RWPE2 (cell line): ENCODE results near the gene SCYL2.

Source experiments
- ATAC-seq: fragments of 200-7000 bp; cut with Tn5 transposase; 3 replicates; pipeline ENCODE4 v1.9.1; 2021; ENCODE audit warnings: low read depth
- DNase-seq: peaks from one replicate; pipeline ENCODE4 v3.0.0-alpha.2; 2020; ENCODE audit warnings: low spot score
- H3K27ac ChIP-seq: fragments of 450-650 bp; 2 replicates; pipeline ENCODE4 v1.5.1; 2017; ENCODE audit warnings: mild to moderate bottlenecking; ENCODE audit not compliant: poor library complexity, severe bottlenecking
- H3K27me3 ChIP-seq: fragments of 250-450 bp; sonication (Bioruptor Pico); 2 replicates; pipeline ENCODE4 v1.5.1; 2021; ENCODE audit warnings: mild to moderate bottlenecking, moderate library complexity; ENCODE audit not compliant: insufficient read depth, poor library complexity, severe bottlenecking
- H3K36me3 ChIP-seq: fragments of 250-450 bp; sonication (Bioruptor Pico); 2 replicates; pipeline ENCODE4 v1.5.1; 2020; ENCODE audit warnings: low read depth, mild to moderate bottlenecking, moderate library complexity
- H3K4me1 ChIP-seq: fragments of 250-450 bp; sonication (Bioruptor Pico); 2 replicates; pipeline ENCODE4 v1.5.1; 2021; ENCODE audit warnings: mild to moderate bottlenecking, moderate library complexity; ENCODE audit not compliant: insufficient read depth, poor library complexity, severe bottlenecking
- H3K4me3 ChIP-seq: fragments of 250-450 bp; sonication (Bioruptor Pico); 2 replicates; pipeline ENCODE4 v1.5.1; 2021; ENCODE audit warnings: mild to moderate bottlenecking, moderate library complexity; ENCODE audit not compliant: severe bottlenecking
- H3K9me3 ChIP-seq: fragments of 250-450 bp; sonication (Bioruptor Pico); 2 replicates; pipeline ENCODE4 v1.5.1; 2021; ENCODE audit warnings: mild to moderate bottlenecking, moderate library complexity; ENCODE audit not compliant: severe bottlenecking
- CTCF ChIP-seq: fragments of 450-650 bp; IDR thresholded peaks from one replicate; pipeline ENCODE4 v1.5.1; 2017; ENCODE audit warnings: mild to moderate bottlenecking, moderate library complexity; ENCODE audit not compliant: poor library complexity, severe bottlenecking

Gene SCYL2

GRCh38 chr12:100383586-100384558, 116.9 kb downstream of the SCYL2 start:
- Histone ChIP-seq H3K9me3 (no peaks in the 10 kb centered on the region), H3K4me1 (no peaks in the 10 kb centered on the region), H3K27ac (no peak overlapping the region), H3K27me3 (no peaks in the 10 kb centered on the region), H3K4me3 (no peak overlapping the region), H3K36me3 (no peaks in the 10 kb centered on the region)
- no peak for TF ChIP-seq CTCF
- DNase-seq (no peak), ATAC-seq (no peak)

GRCh38 chr12:100384559-100384935, 117.6 kb downstream of the SCYL2 start:
- TF ChIP-seq CTCF = no peak
- Histone ChIP-seq H3K36me3 (no peaks in the 10 kb centered on the region), H3K4me3 (no peak overlapping the region), H3K27ac (no peak overlapping the region), H3K4me1 (no peaks in the 10 kb centered on the region), H3K27me3 (no peaks in the 10 kb centered on the region), H3K9me3 (no peaks in the 10 kb centered on the region)
- ATAC-seq (no peak), DNase-seq (no peak)

DNA sequence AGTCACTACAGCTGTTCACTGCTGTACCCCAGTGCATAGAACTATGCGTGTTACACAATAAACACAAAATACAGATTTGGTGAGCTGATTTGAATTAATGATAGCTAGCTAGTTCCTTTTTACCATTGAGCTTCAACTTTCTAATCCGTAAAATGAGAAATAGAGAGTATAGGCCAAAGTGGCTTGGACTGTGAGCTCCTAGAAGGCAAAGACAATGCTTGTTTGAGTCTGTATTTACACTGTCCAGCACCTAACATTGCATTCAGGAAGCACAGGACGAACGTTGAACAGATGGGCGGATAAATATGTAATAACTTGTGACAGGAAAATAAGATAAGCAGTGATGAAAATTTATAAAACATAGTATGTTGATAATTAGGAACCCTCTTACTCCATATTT, 121.4 kb downstream of the SCYL2 start:
- H3K27ac ChIP-seq = no peak overlapping the region
- ATAC-seq = no peak
- no peak for TF ChIP-seq CTCF
- no peaks in the 10 kb centered on the region for H3K9me3 ChIP-seq
- DNase-seq = no peak
- no peaks in the 10 kb centered on the region for H3K36me3 ChIP-seq
- H3K4me3 ChIP-seq = no peak overlapping the region
- H3K27me3 ChIP-seq = no peaks in the 10 kb centered on the region
- H3K4me1 ChIP-seq = no peaks in the 10 kb centered on the region
